Parathyroid adenoma (tissue), 2 donors: Measurements from ENCODE around the gene PNMA1.

Experiments
- H2AFZ ChIP-seq: fragments of 300-600 bp; sonication (generic); one replicate; pipeline ENCODE4 v1.7.0; 2017; ENCODE audit warnings: antibody characterized with exemption, mild to moderate bottlenecking
- H3K27ac ChIP-seq: fragments of 300-600 bp; sonication (generic); one replicate; pipeline ENCODE4 v1.7.0; 2017
- H3K27me3 ChIP-seq: fragments of 300-600 bp; sonication (generic); one replicate; pipeline ENCODE4 v1.7.0; 2017; ENCODE audit warnings: low read length; ENCODE audit not compliant: control insufficient read depth, insufficient read depth
- H3K36me3 ChIP-seq: fragments of 300-600 bp; sonication (generic); one replicate; pipeline ENCODE4 v1.7.0; 2017; ENCODE audit warnings: low read length; ENCODE audit not compliant: control insufficient read depth, insufficient read depth
- H3K4me1 ChIP-seq: fragments of 300-600 bp; sonication (generic); one replicate; pipeline ENCODE4 v1.7.0; 2017; ENCODE audit warnings: control low read depth
- H3K4me2 ChIP-seq: fragments of 300-600 bp; sonication (generic); one replicate; pipeline ENCODE4 v1.7.0; 2017; ENCODE audit warnings: low read length
- H3K4me3 ChIP-seq: fragments of 300-600 bp; sonication (generic); one replicate; pipeline ENCODE4 v1.7.0; 2017; ENCODE audit warnings: low read depth, low read length
- H3K79me2 ChIP-seq: fragments of 300-600 bp; sonication (generic); one replicate; pipeline ENCODE4 v1.7.0; 2017; ENCODE audit warnings: control low read depth
- H3K9ac ChIP-seq: fragments of 300-600 bp; sonication (generic); one replicate; pipeline ENCODE4 v1.7.0; 2017; ENCODE audit warnings: mild to moderate bottlenecking
- H3K9me3 ChIP-seq: fragments of 300-600 bp; sonication (generic); one replicate; pipeline ENCODE4 v1.7.0; 2017; ENCODE audit warnings: low read length; ENCODE audit not compliant: control insufficient read depth
- TF ChIP-seq, protein P1 (sequence below): fragments of 300-600 bp; sonication (generic); IDR thresholded peaks from one replicate; pipeline ENCODE4 v1.7.0; 2017; ENCODE audit warnings: antibody characterized with exemption, mild to moderate bottlenecking
- donor health status: primary hyperparathyroidism.

PNMA1 gene

DNA sequence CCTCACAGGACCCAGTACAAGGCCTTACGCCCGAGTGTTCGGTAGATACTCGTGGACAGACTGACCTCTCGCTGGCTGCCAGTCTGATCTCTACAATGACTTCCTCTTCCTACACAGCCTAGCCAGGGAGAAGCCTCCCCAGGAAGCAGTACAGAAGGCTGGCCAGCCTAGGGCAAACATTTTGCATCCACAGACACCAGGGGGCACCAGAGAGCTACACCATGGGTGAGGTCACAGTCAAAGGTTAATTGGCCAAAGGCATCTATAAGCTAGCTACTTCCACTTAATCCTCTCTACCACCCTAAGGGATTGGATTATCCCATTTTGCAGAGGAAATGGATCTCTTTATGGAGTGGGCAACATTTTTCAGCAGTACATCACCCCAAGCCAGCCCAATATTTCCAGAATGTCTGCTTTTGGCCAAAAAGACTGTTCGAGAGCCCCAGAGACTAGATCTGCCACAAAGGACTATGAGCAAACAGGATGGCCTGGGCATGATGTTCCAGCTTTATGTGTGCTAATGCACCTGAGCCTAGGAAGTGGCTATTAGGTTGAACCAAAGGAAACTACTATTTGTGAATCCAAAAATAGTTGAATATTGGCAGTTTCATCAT, 14.6 kb upstream of the PNMA1 start:
- H3K4me1 ChIP-seq = peaks cover 11% of the 10 kb centered on the region
- no peak overlapping the region for H3K4me2 ChIP-seq
- no peaks in the 10 kb centered on the region for H3K9me3 ChIP-seq
- no peaks in the 10 kb centered on the region for H3K36me3 ChIP-seq
- no peaks in the 10 kb centered on the region for H3K27me3 ChIP-seq
- H3K79me2 ChIP-seq = peaks cover 75% of the 10 kb centered on the region
- no peak overlapping the region for H3K4me3 ChIP-seq
- H2AFZ ChIP-seq = no peak overlapping the region
- TF ChIP-seq, protein P1, sequence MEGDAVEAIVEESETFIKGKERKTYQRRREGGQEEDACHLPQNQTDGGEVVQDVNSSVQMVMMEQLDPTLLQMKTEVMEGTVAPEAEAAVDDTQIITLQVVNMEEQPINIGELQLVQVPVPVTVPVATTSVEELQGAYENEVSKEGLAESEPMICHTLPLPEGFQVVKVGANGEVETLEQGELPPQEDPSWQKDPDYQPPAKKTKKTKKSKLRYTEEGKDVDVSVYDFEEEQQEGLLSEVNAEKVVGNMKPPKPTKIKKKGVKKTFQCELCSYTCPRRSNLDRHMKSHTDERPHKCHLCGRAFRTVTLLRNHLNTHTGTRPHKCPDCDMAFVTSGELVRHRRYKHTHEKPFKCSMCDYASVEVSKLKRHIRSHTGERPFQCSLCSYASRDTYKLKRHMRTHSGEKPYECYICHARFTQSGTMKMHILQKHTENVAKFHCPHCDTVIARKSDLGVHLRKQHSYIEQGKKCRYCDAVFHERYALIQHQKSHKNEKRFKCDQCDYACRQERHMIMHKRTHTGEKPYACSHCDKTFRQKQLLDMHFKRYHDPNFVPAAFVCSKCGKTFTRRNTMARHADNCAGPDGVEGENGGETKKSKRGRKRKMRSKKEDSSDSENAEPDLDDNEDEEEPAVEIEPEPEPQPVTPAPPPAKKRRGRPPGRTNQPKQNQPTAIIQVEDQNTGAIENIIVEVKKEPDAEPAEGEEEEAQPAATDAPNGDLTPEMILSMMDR = peak; percentile 96
- H3K27ac ChIP-seq = peak overlapping the region; percentile 8
- H3K9ac ChIP-seq = no peak overlapping the region

DNA sequence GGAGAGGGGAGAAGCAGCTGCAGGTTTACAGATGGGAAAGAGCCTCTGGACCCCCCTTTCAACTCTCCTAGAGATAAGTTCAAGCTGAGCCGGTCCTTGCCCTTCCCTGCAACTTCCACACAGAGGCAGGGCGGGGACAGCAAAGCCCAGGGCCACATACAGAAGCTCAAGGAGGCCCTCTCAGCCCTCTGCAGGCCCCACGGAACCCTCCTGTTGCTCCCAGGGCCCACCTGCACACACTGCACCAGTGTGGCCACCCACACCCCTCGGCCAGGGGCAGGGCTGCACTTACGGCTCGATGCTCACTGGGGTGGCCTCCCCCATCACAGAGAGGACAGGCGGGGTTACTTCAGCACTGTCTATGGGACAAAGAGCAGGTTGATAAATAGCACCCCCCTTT, 13.0 kb upstream of the PNMA1 start:
- no peaks in the 10 kb centered on the region for H3K36me3 ChIP-seq

DNA sequence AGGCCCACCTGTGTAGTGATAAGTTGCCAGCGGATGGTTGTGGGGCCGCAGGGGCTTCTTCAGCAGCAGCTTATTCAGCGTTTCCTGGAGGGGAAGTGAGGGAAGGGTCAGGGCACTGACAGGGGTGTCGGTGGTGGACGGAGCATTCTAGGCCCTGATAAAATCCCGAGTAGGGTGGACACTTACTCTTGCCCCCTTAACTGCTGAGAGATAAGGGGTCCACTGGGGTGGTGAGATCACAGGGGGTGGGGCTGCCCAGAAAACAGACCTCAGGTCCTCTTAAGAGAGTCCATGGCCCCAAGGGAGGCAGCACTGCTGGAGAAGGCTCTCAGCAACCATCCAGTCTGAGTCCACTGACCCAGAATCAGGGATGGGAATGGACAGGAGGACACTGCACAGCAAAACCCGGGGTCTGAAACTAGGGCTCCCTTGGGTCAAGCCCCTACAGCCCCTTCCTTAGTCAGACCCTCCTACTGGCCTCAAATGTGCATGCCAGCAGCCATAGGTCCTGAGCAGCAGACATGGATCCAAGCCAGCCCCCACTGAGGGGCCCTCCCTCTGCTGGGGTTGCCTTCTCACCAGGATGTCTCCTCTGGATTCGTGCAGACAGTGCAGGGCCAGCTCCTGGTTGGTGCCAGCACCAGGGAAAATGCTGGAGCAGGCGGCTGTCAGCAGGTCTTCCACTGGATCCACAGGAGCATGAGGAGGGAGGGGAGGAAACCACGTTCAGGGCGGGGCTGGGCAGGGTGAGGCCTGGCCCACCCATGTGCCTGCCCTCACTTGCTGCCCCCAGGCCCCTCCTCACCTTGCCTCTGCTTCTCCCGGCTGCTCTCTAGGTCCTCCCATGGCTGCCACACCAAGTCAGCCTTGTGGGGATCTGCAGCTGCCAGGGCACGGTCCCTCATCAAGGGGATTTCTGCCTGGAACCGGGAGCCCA, 12.1 kb upstream of the PNMA1 start:
- H2AFZ ChIP-seq = no peak overlapping the region
- H3K9me3 ChIP-seq = no peaks in the 10 kb centered on the region
- H3K4me1 ChIP-seq = peaks cover 11% of the 10 kb centered on the region
- H3K9ac ChIP-seq = no peak overlapping the region
- H3K27ac ChIP-seq = peak overlapping the region; percentile 29
- H3K79me2 ChIP-seq = peaks cover 53% of the 10 kb centered on the region
- no peaks in the 10 kb centered on the region for H3K36me3 ChIP-seq
- TF ChIP-seq, protein P1 = no peak
- no peak overlapping the region for H3K4me3 ChIP-seq
- no peaks in the 10 kb centered on the region for H3K27me3 ChIP-seq
- no peak overlapping the region for H3K4me2 ChIP-seq

More for the DNA sequence above, 13.0 kb upstream of the PNMA1 start:
- Histone ChIP-seq H3K9me3 (no peaks in the 10 kb centered on the region), H3K9ac (no peak overlapping the region), H3K4me3 (no peak overlapping the region), H3K27ac (no peak overlapping the region), H2AFZ (no peak overlapping the region), H3K79me2 (peaks cover 62% of the 10 kb centered on the region), H3K4me2 (no peak overlapping the region), H3K27me3 (no peaks in the 10 kb centered on the region), H3K4me1 (peaks cover 11% of the 10 kb centered on the region)
- TF ChIP-seq, protein P1 = no peak

DNA sequence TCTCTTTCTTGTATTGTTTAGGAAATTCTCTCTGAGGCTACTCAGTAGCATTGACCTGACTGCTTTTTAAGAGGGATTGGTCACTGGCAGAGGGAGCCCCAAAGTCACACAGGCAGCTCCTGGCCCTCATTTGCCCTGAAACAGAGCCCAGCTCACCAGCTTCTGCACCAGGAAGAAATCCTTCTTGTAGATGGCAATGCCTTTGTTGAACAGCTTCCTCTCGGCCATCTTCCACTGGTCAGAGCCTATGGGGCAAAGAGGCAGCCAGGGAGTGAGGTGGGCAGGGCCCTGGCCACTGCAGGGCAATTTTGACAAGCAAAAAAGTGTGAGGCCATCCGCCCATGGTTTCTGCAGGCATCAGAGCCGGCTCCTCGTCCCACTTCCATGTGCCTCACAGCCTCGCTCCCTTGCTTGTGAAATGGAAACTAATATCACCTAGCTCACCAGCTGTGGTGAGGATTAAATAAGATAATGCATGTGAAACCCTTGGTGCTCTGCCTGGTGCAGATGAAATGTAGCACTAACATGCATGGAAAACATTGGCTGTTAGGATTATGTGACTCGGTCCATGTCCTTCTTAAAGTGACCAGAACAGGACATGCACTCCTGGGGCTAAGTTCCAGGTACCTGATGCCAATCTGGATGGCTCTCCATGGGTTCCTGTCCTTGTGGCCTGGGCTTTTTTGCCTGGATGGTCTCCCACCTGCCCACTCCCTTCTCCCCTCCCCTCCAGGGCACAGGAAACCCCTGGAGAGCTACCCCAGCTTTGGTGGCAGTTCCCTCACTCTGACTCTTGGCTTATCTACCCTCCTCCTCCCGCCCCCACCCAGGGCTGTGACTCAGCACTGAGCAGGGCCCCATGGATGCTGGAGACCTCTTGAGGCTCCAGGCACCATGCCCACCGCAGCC, 11.2 kb upstream of the PNMA1 start:
- no peaks in the 10 kb centered on the region for H3K27me3 ChIP-seq
- no peaks in the 10 kb centered on the region for H3K9me3 ChIP-seq
- H3K36me3 ChIP-seq = no peaks in the 10 kb centered on the region
- no peak overlapping the region for H3K4me2 ChIP-seq
- peaks cover 47% of the 10 kb centered on the region for H3K79me2 ChIP-seq
- H3K4me3 ChIP-seq = no peak overlapping the region
- H3K4me1 ChIP-seq = peaks cover 11% of the 10 kb centered on the region
- peak overlapping the region; percentile 29 for H3K27ac ChIP-seq
- no peak overlapping the region for H3K9ac ChIP-seq
- no peak overlapping the region for H2AFZ ChIP-seq
- TF ChIP-seq, protein P1 = no peak
